ENCODE data around the gene DIRAS1. TPM values are rescaled to one million over a fixed set of nuclear protein-coding genes. Genes with fewer than 3 reads are reported as not detected.

DIRAS1 gene
- total and polyA plus RNA-seq, 2 donors (not counting 3 experiments of a cell fraction or from before 2014, with no cell fraction given) = 0.09 to 0.17 TPM

GRCh38 chr19:2676823-2677222, 44.3 kb downstream of the DIRAS1 start:
- ChIA-PET POLR2A (no interaction called here), CTCF (interaction anchor here (0.7 kb wide), 2 partner anchors 18 to 24 kb away, joined by 3 to 4 read pairs; no protein-coding TSS in a partner anchor)
- Histone ChIP-seq H3K9me3 (replicated peaks; ENCODE audit: control insufficient read depth, insufficient read depth, low read length) (no peaks in the 10 kb centered on the region), H3K9me1 (replicated peaks; ENCODE audit: control insufficient read depth, extremely low read depth, insufficient read depth, low read length) (no peaks in the 10 kb centered on the region), H2AFZ (ENCODE audit: low read depth, low read length) (no peak overlapping the region), H3K36me3 (ENCODE audit: control insufficient read depth in 2 of 2, extremely low read depth in 1 of 2, insufficient read depth in 2 of 2, low read length in 2 of 2) (no peaks in the 10 kb centered on the region), H3K9ac (replicated peaks; ENCODE audit: extremely low read depth, insufficient read depth, low read length) (no peak overlapping the region), H3K4me3 (replicated peaks in 1 of 3; ENCODE audit: insufficient read depth in 1 of 3, low read depth in 1 of 3, low read length in 3 of 3) (no peak overlapping the region), H3K79me2 (ENCODE audit: control insufficient read depth, insufficient read depth, low read length) (no peaks in the 10 kb centered on the region), H3K27ac (ENCODE audit: insufficient read depth, low read depth, low read length) (no peak overlapping the region), H3K4me1 (ENCODE audit: control insufficient read depth, extremely low read depth, insufficient read depth, low read length) (no peaks in the 10 kb centered on the region), H4K20me1 (replicated peaks; ENCODE audit: control insufficient read depth, extremely low read depth, insufficient read depth, low read length) (no peaks in the 10 kb centered on the region), H3K4me2 (ENCODE audit: insufficient read depth, low read length) (no peak overlapping the region), H3K27me3 (ENCODE audit: control insufficient read depth in 2 of 2, insufficient read depth in 2 of 2, low read length in 2 of 2) (no peaks in the 10 kb centered on the region)
- FAIRE-seq = no peak
- intact Hi-C loops (cut with micrococcal nuclease) (no loop called here), dilution Hi-C loops (cut with MboI; ENCODE audit: extremely low pct_ligation_motif_present, low sequenced_read_pairs) (no loop called here)
- DNase-seq (ENCODE audit: low read depth, low spot score) = no peak
- BruUV-seq (replicated peaks) = no TSS peak
- TF ChIP-seq MYC (IDR thresholded peaks at IDR 0.05; ENCODE audit: low read depth, low read length) (no peak), EZH2 (IDR thresholded peaks at IDR 0.05; ENCODE audit: borderline replicate concordance, low read depth, low read length, severe bottlenecking) (no peak), POLR2AphosphoS5 (IDR thresholded peaks at IDR 0.05; ENCODE audit: insufficient read depth, low read depth, low read length) (no peak), POLR2A (IDR thresholded peaks at IDR 0.05; ENCODE audit: low read depth, low read length) (no peak), CTCF (IDR thresholded peaks at IDR 0.05; ENCODE audit: extremely low read depth in 1 of 2, insufficient read depth in 1 of 2, low read depth in 1 of 2, low read length in 2 of 2) (no peak), FOS (IDR thresholded peaks at IDR 0.05; ENCODE audit: borderline replicate concordance, insufficient read depth, low read length) (no peak), MAX (IDR thresholded peaks at IDR 0.05; ENCODE audit: insufficient read depth, insufficient read length) (no peak)
